NCI-H1048 (cell line): ENCODE results near the gene TANGO6.

ENCODE experiments used
- DNase-seq: peaks from one replicate; lab custom pipeline; 2025; lab: John Stamatoyannopoulos, UW

Gene TANGO6

DNA sequence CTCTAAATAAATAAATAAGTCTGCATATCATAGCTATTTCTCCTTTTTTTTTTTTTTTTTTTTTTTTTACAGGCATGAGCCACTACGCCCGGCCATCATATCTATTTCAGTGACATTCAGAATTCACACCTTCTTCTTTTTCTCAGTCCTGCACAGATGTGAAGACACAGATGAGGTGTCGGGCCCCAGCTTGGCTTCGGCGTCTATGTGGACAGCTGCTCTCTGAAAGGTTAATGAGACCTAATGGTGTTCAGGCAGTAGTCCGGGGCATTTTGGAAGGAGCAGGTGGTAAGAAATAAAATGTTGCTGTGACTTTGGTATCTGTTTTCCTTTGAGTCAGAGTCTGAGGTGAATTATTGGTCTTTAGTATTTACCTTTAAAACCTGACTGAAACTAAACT lies 23.6 kb downstream of the TANGO6 start:
- no peak for DNase-seq

- no peak for DNase-seq
Measured at GRCh38 chr16:68869492-68870088, 26.3 kb downstream of the TANGO6 start.

- DNase-seq: no peak
Measured at GRCh38 chr16:68873635-68874471, 30.5 kb downstream of the TANGO6 start.

DNA sequence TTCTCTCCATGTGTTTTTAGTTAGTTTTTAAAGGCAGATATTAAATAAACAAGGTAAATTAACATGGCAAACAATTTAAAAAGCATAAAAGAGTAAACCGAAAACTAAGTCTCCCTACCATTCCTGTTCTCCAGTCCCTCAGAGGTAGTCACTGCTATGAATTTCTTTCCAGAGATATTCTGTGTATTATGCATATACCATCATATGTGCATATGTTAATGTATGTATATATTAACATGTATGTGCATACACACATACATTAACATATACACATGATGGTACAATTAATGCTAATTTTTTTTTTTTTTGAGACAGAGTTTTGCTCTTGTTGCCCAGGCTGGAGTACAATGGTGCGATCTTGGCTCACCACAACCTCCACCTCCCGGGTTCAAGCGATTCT lies 32.5 kb downstream of the TANGO6 start:
- DNase-seq: no peak

DNA sequence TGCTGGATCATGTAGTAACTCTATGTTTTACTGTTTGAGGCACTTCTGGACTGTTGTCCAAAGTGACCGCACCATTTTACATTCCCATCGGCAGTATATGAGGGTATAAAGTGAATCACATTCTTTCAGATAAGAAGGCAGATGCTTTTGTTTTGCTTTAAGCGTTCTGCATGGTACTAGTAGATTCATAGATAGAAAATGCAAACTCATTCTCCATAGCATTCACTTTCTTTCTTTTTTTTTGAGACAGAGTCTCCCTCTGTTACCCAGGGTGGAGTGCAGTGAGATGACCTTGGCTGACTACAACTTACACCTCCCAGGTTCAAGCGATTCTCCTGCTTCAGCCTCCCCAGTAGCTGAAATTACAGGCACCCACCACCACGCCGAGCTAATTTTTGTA lies 40.4 kb downstream of the TANGO6 start:
- DNase-seq: no peak

DNA sequence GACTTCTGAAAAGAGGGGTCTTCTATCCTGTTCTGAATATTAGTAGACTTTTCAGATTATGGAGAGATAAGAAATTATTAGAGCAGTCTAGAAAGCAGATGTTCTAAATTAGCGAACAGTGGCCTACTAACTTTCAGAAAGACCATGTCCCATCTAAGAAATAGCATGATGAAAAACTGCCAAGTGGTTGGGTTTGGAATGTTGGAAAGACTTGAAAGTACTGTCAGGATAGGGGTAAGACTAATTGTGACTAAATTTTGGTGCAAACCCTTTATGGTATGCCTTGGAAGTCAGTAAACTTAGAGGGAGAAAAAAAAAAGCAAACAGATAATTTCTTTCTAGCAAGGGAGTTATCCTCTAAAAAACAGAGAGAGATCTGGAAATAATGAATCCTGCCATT lies 41.1 kb downstream of the TANGO6 start:
- no peak for DNase-seq

GRCh38 chr16:68884861-68885720 lies 41.8 kb downstream of the TANGO6 start:
- DNase-seq: no peak

DNA sequence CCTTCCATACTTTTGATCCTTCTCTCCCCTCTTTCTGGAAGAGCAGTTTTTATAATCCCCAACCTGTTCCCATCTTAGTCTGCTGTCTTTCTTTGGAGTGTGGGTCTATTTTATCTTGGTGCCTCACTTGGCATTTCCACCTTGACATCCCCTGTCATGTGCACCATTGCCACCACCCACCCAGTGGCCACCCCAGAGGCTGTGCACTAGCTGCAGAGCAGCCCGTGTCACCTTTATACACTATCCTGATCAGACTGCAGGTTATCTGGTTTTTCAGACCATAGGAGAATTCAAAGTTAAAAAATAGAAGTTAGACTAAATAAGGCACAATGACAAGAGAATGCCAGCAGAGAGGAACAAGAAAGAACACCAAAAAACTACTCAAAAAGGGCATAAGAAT lies 43.8 kb downstream of the TANGO6 start:
- DNase-seq: no peak

GRCh38 chr16:68889508-68890150 lies 46.3 kb downstream of the TANGO6 start:
- DNase-seq: no peak

GRCh38 chr16:68892214-68892613 lies 48.9 kb downstream of the TANGO6 start:
- DNase-seq: no peak

DNA sequence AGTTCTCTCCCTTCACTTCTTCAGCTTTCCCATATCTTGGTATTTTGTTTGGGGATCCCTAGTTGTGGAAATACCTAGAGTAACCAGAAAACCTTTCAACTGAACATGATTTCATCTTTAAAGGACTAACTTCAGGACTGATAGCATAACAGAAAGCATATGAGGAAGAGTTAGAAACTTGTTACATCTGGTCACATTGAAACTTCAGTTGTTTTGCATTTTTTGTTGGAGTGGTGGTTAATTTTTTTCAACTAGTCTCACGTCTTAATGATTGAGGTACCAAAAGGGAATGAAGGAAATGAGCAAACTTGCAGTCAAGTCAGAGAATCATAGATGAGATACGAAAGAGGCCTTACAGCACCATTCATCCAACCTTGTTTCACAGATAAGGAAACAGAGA lies 49.6 kb downstream of the TANGO6 start:
- DNase-seq: no peak

DNA sequence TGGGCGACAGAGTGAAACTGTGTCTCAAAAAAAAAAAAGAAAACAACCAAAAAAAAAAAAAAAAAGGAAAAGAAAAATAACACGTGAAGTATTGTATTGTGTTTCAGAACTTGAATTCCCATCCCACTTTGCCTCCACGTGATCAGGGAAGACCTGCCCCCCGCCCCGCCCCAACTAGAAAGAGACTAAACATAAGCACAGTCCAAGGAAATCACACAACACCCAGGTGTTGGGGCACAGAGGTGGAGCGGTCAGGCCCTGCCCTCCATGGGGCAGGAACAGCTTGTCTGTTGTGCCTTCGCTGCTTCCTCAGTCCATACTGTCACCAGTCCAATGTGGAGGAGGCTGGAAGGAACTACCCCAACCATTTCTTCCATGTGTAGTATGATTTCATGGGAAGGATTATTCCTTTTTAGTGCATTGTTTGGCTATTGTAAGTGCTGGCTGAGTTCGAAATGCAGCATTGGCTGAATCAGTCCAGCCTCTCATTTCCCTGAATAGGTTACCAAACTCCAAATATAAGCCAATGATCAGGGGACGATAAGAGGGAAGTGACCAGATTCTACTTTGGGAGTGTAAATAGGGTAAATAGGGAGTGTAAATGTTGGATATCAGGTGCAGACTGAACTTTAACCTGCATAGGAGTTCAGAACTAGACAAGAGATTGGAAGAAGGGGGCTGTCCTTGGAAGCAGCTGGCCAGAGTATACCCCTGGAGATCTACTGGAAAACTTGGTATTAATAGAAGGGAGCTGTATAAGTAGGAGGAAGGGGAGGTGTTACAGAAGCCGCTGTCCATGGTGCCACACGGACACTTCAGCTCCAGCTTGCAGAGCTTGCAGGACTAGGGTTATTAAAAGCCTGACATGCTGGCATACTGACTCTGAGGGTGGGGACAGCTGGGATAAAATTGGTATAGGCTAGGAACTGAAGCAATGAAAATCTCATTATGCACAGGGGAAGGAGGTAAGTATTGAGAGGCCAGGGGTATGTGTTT lies 50.7 kb downstream of the TANGO6 start:
- no peak for DNase-seq

DNA sequence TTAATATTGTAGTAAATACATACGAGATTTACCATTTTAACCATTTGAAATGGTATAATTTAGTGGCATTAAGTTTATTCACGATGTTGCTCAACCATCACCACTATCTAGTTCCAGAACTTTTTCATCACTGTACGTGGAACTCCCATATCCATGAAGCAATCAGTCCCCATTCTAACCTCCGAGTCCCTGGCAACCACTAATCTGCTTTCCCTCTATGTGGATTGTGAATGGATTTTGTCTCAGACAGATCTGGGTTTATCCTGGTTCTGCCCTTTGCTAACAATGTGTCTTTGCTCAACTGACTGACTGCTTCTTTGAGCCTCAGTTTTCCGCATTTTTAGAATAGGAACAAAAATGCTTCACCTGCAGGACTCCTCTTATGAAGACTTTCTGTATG lies 51.4 kb downstream of the TANGO6 start:
- no peak for DNase-seq

GRCh38 chr16:68898026-68898425 lies 54.7 kb downstream of the TANGO6 start:
- DNase-seq: no peak

DNA sequence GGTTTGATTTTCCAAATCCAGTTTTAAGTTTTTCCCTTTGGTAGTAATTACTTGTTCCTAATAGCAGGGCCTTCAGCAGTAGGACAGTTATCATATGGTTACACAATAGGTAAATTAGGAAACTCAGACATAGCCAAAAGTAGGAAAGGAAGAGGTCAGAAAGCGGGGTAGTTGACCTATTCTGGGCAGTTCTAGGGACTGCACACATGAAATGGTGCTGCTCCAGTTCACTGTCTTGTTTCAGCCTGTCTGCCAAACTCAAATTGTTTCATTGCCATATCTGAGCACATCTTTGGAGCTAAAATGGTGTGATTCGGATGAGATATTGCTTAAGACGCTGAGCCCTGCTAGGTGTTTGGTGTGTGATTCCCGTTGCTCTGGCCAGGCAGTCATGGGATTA lies 56.7 kb downstream of the TANGO6 start:
- DNase-seq: no peak

DNA sequence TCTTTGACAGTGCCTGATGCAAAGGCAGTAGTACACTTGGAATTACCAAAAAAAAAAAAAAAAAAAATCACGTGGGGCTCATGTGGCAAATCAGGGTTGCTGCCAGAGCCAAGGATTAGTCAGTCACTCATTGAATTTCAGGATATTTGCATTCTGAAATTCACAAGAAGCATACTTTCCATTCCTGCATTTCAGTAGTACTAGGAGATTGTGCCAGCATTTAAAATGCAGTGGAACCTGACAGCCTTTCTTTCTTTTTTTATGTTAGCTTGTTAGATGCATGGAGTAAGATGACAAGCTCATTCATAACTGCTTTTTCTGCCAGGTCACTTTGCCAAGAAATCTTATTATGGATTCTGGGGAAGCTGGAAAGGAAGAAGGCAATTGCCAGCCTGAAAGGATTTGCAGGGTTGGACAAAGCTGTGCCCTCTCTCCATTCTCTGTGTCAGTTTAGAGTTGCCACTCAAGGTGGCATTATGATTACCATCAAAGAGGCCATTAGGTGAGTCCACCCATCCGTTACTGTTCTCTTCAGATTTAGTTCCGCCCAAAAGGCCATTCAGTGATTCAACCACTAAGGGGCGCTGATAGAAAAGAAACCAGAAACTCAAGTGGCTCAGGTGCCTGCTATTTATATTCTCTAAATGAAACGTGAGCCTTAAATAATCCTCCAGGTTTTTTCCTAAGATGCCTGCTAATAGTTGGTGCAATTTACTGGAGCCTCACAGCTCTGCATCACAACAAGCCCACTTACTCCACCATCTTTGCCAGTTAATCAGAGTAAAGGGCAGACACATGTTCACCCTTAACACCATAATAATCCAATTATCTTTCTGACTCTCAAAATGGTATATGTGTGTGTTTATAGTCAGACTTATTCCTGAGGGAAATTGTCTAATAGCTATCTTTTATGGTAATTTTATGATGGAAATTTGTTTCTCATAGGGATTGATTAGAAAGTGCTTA lies 59.0 kb downstream of the TANGO6 start:
- DNase-seq: no peak

DNA sequence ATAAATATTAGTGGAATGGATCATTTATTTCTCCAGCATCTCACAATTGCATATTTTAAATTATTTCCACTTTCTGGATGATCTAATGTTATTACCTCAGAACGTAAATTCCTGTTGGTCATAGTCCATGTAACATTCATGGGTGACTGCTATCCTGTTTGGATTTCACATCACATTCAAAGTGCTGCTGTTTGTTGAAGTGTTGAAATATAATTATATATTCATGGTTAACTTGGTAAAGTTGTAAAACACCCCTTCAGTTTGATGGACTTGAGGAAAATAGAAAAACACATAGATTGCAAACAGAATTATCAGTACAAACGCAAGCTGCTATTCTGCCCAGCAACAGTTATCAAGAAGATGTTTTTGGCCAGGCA lies 59.6 kb downstream of the TANGO6 start:
- no peak for DNase-seq

- DNase-seq: no peak
Measured at GRCh38 chr16:68907297-68907696, 64.0 kb downstream of the TANGO6 start.

- no peak for DNase-seq
Measured at GRCh38 chr16:68907781-68908181, 64.5 kb downstream of the TANGO6 start.
